Duodenal mucosa (tissue), 2 donors: ENCODE data around the gene SLC6A17.

Experiments used
- H3K27ac ChIP-seq: one replicate; pipeline ENCODE4 v1.7.0; 2013; ENCODE audit warnings: low read depth, low read length
- H3K27me3 ChIP-seq, 2 donors: one replicate each; pipeline ENCODE4 v1.7.0; 2013; ENCODE audit warnings: low read length in 2 of 2, control low read depth in 1 of 2; ENCODE audit not compliant: insufficient read depth in 2 of 2, control insufficient read depth in 1 of 2
- H3K36me3 ChIP-seq, 2 donors: one replicate each; pipeline ENCODE4 v1.7.0; 2013; ENCODE audit warnings: low read length in 2 of 2, control low read depth in 1 of 2; ENCODE audit not compliant: insufficient read depth in 2 of 2, control insufficient read depth in 1 of 2
- H3K4me1 ChIP-seq, 2 donors: one replicate each; pipeline ENCODE4 v1.7.0; 2013; ENCODE audit warnings: low read length in 2 of 2, control low read depth in 1 of 2; ENCODE audit not compliant: insufficient read depth in 2 of 2, control insufficient read depth in 1 of 2
- H3K4me3 ChIP-seq, 2 donors: one replicate each; pipeline ENCODE4 v1.7.0; 2013; ENCODE audit warnings: low read length in 2 of 2, low read depth in 1 of 2
- H3K9ac ChIP-seq, 2 donors: one replicate each; pipeline ENCODE4 v1.7.0; 2013; ENCODE audit warnings: low read length in 2 of 2, low read depth in 1 of 2
- H3K9me3 ChIP-seq, 2 donors: one replicate each; pipeline ENCODE4 v1.7.0; 2013; ENCODE audit warnings: low read length in 2 of 2, control low read depth in 1 of 2; ENCODE audit not compliant: control insufficient read depth in 1 of 2

Gene SLC6A17

DNA sequence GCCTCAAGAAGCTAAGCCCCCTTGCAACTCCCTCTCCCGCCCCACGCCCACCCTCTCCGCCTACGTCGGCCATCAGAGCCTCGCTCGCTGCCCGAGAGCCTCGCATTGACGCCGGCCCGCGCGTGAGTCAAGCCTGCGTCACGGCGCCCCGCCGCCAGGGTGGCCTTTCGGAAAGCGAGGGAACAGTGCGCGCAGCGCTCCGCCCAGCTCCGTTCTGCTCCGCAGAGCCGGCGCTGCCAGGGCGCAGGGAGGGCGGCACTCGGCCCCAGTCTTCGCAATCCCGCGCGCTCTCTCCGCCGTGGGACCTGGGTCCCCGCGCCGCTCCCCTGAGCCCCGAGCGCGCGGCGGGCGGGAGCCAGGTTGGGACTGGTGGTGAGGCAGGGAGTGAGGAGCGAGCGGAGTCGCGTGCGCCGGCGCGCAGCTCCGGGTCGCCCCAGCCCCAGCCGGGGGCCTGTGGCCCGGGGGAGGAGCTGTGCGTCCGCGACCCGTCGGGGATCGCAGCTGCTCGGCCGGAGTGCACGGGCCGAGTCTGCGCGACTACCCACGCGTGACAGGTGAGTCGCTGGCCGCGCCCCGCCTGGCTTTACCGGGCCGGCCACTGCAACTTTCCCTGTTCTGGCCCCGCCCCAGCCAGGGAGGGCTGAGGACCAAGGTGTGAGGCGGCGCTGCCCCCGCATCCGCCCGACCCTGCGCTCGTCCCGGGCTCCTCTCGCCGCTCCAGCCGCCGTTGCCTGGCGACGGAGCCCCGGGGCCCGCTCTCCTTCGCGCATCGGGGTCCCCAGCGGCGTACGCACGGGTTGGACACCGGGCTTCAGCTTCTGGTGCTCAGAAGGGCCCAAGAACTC lies at the start of gene SLC6A17:
TSS of gene SLC6A17 (plus strand) at position 165 of the 845 bp plus-strand sequence. CDS start 16,436 bp downstream, outside the sequence.
- H3K9me3 ChIP-seq, result no peaks in the 10 kb centered on the region
- H3K4me3 ChIP-seq, result no peak within 1 kb of the TSS
- peaks cover 56 to 67% of the 10 kb centered on the region in 2 donors for H3K27me3 ChIP-seq
- H3K36me3 ChIP-seq, result no peaks in the 10 kb centered on the region
- no peak within 1 kb of the TSS for H3K9ac ChIP-seq
- H3K4me1 ChIP-seq, result no peaks in the 10 kb centered on the region
- H3K27ac ChIP-seq, result no peak within 1 kb of the TSS

DNA sequence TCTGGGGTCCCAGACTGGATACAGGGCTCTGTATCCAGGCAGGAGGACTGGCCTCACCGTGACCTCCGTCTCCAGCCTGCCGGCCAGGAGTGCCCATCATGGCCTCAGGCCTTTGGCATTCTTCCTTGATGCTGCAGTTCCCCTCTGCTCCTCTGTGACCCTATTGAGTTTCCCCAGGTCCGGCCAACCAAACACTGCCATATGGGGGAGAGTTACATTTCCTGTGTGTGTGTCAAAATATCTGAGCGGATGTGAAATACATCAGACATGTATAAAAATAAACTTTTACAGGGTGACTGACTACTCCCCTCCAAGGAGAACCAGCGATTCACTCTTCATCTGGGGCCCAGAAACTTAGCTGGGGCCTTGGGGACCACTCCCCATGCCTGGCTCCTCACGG lies 48.2 kb upstream of the SLC6A17 start:
- Histone ChIP-seq H3K4me1 (no peaks in the 10 kb centered on the region), H3K36me3 (no peaks in the 10 kb centered on the region), H3K9ac (no peak overlapping the region), H3K27ac (no peak overlapping the region), H3K4me3 (no peak overlapping the region), H3K9me3 (no peaks in the 10 kb centered on the region), H3K27me3 (peaks cover 0 to 4% of the 10 kb centered on the region in 2 donors)

DNA sequence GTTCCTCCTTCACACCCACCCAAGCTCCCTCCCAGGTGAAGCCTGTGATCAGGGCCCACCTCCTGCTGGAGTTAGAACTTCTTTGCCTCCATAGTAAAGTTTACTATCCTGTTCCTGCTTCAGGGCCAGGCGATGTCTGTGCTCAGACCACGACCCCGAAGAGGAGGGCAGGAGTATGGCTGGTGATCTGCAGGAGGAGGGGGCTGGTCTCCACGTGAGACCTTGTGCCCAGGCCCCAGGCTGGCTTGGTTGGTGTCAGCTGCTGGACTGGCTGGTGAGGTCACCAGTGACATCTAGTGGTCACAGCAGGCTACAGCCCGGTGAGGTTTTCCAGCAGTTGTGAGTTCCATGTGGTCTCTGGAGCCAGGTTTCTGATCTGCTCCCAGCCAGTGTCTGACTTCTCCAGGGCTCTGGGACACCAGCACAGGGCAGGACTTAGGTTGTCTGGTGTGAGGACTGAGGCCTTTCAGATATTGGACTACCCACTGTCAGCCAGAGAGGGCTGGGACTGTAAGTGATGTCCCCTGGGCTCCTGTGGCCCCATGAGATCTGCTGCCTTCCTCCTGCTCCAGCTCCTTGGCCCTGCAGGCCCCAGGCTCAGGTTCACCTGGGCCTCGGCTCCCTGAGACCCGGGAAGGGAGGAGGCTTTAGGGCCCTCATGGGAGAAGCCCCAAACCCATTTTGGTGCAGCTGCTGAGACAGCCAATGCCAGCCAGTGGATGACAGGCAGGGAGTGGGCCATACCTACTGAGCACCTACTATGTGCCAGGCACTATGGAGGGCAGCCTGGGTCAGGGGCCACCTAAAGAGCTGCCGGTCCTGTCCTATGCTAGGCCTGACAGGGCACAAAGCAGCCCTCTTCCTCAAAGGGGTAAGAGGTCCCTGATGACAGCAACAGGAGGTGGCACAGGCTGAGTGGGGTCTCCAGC lies 44.0 kb upstream of the SLC6A17 start:
- peak overlapping the region in 1 of 2 donors; percentile 7 for H3K9ac ChIP-seq

GRCh38 chr1:110107867-110108469 lies 42.3 kb upstream of the SLC6A17 start:
- H3K4me1 ChIP-seq, result no peaks in the 10 kb centered on the region

More for the DNA sequence above, 44.0 kb upstream of the SLC6A17 start:
- H3K36me3 ChIP-seq, result no peaks in the 10 kb centered on the region
- no peak overlapping the region for H3K27ac ChIP-seq
- no peaks in the 10 kb centered on the region for H3K4me1 ChIP-seq
- peaks cover 0 to 3% of the 10 kb centered on the region in 2 donors for H3K27me3 ChIP-seq
- no peak overlapping the region for H3K4me3 ChIP-seq
- H3K9me3 ChIP-seq, result no peaks in the 10 kb centered on the region

GRCh38 chr1:110111081-110111480 lies 39.2 kb upstream of the SLC6A17 start:
- no peak overlapping the region for H3K27ac ChIP-seq
- H3K4me1 ChIP-seq, result no peaks in the 10 kb centered on the region
- no peak overlapping the region for H3K9ac ChIP-seq
- no peaks in the 10 kb centered on the region for H3K36me3 ChIP-seq
- no peak overlapping the region for H3K4me3 ChIP-seq
- H3K9me3 ChIP-seq, result no peaks in the 10 kb centered on the region
- peaks cover 2 to 7% of the 10 kb centered on the region in 2 donors for H3K27me3 ChIP-seq

More at GRCh38 chr1:110107867-110108469, 42.3 kb upstream of the SLC6A17 start:
- Histone ChIP-seq H3K9me3 (no peaks in the 10 kb centered on the region), H3K36me3 (no peaks in the 10 kb centered on the region), H3K9ac (no peak overlapping the region), H3K27me3 (peaks cover 2 to 3% of the 10 kb centered on the region in 2 donors), H3K4me3 (no peak overlapping the region), H3K27ac (no peak overlapping the region)

GRCh38 chr1:110112143-110112542 lies 38.2 kb upstream of the SLC6A17 start, which contains the start of gene UBL4B:
UBL4B (plus strand) TSS chr1:110112443; CDS start chr1:110112535, 92 bp downstream.
- Histone ChIP-seq H3K4me3 (no peak within 1 kb of the TSS), H3K4me1 (no peaks in the 10 kb centered on the region), H3K27me3 (peaks cover 2 to 7% of the 10 kb centered on the region in 2 donors), H3K36me3 (no peaks in the 10 kb centered on the region), H3K27ac (no peak within 1 kb of the TSS), H3K9me3 (no peaks in the 10 kb centered on the region), H3K9ac (no peak within 1 kb of the TSS)

DNA sequence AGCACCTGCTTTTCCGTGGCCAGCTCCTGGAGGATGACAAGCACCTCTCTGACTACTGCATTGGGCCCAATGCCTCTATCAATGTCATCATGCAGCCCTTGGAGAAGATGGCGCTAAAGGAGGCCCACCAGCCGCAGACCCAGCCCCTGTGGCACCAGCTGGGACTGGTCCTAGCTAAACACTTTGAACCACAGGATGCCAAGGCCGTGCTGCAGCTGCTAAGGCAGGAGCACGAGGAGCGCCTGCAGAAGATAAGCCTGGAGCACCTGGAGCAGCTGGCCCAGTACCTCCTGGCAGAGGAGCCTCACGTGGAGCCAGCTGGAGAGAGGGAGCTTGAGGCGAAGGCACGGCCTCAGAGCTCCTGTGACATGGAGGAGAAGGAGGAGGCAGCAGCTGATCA lies 37.6 kb upstream of the SLC6A17 start:
- no peaks in the 10 kb centered on the region for H3K9me3 ChIP-seq
- no peak overlapping the region for H3K4me3 ChIP-seq
- H3K36me3 ChIP-seq, result no peaks in the 10 kb centered on the region
- no peak overlapping the region for H3K27ac ChIP-seq
- no peak overlapping the region for H3K9ac ChIP-seq
- H3K4me1 ChIP-seq, result no peaks in the 10 kb centered on the region
- H3K27me3 ChIP-seq, result peaks cover 2 to 7% of the 10 kb centered on the region in 2 donors

GRCh38 chr1:110113551-110113950 lies 36.7 kb upstream of the SLC6A17 start:
- no peaks in the 10 kb centered on the region for H3K4me1 ChIP-seq
- H3K27me3 ChIP-seq, result peaks cover 2 to 7% of the 10 kb centered on the region in 2 donors
- no peaks in the 10 kb centered on the region for H3K9me3 ChIP-seq
- no peak overlapping the region for H3K27ac ChIP-seq
- no peak overlapping the region for H3K4me3 ChIP-seq
- no peaks in the 10 kb centered on the region for H3K36me3 ChIP-seq
- no peak overlapping the region for H3K9ac ChIP-seq

GRCh38 chr1:110114173-110114572 lies 36.1 kb upstream of the SLC6A17 start:
- no peak overlapping the region for H3K9ac ChIP-seq

More at GRCh38 chr1:110114173-110114572, 36.1 kb upstream of the SLC6A17 start:
- Histone ChIP-seq H3K4me3 (no peak overlapping the region), H3K4me1 (no peaks in the 10 kb centered on the region), H3K9me3 (no peaks in the 10 kb centered on the region), H3K27ac (no peak overlapping the region), H3K27me3 (peaks cover 2 to 7% of the 10 kb centered on the region in 2 donors), H3K36me3 (no peaks in the 10 kb centered on the region)
